Limb (tissue), 2 donors: ENCODE results near the gene BBS4.
"Not testable (repeated sequence)": the region's sequence is repeated elsewhere in the genome, so short reads cannot be mapped to it uniquely, and the experiment has no call there.

Experiments
- DNase-seq, 2 donors: peaks; one replicate each; pipeline ENCODE4 v3.0.0-alpha.2; 2016; ENCODE audit errors: extremely low spot score in 2 of 2

Gene BBS4

DNA sequence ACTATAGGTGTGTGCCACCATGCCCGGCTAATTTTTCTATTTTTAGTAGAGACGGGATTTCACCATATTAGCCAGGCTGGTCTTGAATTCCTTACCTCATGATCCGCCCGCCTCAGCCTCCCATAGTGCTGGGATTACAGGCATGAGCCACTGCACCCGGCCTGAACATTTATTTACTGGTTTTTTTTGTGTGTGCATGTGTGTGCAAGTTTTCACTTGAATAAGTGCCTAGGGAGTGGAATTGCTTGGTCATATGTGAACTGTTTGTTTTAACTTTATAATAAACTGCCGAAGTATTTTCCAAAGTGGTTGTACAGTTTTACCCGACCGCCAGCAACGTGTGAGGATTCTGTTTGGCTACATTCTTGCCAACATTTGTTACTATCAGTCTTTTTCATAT is 14.1 kb downstream of the BBS4 start:
- DNase-seq = no peak

DNA sequence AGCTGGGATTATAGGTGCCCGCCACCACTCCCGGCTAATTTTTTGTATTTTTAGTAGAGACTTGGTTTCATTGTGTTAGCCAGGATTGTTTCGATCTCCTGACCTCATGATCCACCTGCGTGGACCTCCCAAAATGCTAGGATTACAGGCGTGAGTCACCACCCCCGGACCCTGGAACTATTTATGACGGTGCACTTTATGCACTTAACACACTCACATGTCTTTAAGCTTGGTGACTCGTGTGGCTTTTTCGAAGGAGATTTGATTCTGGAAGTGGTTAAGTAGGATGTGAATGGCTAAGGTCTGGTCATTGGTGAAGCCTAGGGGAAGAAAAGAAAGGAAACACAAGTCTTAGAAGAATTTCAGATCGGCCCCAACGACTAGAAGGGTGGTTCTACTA is 20.3 kb downstream of the BBS4 start:
- no peak for DNase-seq

DNA sequence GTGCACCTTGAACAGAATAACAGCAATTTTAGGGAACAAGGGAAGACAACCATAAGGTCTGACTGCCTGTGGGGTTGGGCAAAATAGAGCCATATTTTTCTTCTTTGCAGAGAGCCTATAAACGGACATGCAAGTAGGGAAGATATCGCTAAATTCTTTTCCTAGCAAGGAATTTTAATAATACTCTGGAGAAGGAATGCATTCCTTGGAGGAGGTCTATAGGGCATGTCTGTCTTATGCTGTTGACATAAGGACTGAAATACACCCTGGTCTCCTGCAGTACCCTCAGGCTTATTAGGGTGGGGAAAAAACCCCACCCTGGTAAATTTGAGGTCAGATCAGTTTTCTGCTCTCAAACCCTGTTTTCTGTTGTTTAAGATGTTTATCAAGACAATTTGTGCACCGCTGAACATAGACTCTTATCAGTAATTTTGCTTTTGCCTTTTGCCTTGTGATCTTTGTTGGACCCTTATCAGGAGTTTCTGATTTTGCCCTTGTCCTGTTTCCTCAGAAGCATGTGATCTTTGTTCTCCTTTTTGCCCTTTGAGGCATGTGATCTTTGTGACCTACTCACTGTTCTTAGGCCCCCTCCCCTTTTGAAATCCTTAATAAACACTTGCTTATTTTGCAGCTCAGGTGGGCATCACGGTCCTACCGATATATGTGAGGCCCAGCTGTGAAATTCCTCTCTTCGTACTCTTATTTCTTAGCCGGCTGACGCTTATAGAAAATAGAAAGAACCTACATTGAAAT is 22.7 kb downstream of the BBS4 start:
- not testable (repeated sequence) for DNase-seq

DNA sequence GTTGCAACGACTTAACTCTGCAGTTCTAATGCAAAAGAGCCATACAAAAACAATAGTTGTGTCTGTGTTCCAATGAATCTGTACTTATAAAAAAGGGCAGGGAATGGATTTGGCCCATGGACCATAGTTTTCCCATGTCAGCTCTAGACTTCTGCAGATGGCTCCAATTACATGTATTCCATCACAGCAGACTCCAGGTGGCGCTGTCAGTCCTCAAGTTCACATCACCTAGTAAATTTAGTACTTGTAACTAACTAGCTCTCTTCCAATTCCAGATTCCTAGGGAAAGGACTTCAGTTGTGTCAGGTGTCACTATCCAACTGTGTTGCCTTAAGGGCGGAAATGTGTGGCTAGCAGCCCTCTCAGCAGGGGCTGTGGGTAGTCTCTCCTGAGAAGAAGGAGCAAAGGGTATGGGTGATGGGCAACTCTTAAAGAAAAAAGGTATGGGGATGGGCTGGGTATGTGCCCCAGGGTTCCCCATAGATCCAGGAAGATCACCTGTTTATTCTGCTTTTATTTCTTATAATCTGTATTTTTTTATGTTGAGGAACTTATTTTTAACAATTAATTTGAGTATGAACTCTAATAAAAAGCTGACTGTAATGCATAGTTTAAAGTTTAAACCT is 36.2 kb downstream of the BBS4 start:
- DNase-seq = peak; percentile 63 to 67

DNA sequence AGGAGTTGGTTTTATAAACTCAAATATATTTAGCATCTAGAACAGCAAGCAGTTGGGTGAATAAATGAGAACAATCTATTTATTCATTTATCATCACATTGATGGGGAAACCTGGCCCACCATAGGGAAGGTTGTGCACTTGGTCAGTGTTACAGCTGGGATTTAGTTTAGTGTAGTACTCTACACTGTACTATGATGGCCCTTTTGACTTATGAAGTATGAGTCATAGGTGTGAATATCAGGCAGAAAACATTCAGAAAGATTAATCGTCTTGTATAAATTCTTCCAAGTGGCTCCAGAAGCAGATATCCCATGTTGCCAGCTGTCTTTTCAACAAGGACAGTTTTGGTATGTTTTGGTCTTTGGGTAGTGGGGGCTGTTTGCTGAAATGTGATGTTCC is 38.0 kb downstream of the BBS4 start:
- DNase-seq = no peak

DNA sequence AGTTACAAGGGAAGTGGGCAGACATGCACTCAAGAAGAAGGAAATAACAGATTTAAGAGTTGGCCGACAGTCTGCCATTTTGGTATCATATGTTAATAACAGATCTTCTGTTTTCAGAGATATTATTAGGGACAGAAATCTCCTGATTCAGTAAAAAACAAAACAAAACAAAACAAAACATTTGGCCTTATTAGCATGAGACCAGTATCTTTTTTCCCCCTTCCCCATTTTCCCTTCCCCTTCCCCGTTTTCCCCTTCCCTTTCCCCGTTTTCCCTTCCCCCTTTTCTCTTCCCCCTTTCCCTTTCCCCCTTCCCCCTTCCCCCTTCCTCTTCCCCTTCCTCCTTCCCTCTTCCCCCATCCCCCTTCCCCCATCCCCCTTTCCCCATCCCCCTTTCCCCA is 39.4 kb downstream of the BBS4 start:
- no peak for DNase-seq

DNA sequence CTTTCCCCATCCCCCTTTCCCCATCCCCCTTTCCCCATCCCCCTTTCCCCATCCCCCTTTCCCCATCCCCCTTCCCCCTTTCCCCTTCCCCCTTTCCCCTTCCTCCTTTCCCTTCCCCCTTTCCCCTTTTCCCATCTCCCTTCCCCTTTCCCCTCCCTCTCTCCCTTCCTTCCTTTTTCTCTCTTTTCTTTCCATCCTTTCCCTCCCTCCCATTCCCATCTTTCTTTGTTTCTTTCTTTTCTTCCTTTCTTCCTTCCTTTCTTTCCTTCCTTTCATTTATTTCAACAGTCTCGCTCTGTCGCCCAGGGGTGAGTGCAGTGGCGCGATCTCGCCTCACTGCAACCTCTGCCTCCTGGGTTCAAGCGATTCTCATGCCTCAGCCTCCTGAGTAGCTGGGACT is 39.8 kb downstream of the BBS4 start:
- DNase-seq = not testable (repeated sequence)

DNA sequence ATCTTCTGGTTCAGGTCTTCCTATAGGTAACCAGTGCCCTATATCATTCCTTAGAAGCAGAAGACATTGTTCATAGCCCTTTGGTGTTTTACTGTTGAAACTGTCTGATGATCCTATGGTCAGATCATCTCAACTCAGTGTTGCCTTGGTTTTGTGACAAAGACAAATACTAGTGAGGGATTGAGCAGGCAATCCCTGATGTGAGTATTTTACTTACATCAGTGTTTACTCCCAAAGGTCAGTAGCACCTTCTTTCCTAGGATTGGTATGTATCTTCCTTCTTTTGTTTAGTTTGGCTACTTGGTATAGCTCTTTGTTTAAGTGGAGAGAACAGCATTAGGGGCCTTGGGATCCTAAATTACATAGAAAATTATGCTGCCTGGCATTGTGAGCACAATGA is 41.1 kb downstream of the BBS4 start:
- DNase-seq = no peak

DNA sequence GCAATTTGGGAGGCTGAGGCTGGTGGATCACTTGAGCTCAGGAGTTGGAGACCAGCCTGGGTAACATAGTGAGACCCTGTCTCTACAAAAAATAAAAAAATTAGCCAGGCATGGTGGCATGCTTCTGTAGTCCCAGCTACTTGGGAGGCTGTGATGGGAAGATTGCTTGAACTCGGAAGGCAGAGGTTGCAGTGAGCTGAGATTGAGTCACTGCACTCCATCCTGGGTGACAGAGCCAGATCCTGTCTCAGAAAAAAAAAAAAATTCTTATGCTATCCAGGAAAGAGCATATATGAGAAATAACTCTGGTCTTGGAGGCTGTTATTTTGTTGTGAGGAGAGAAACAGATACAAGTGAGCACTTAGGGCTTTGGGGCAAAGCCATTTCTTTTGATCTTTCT is 42.2 kb downstream of the BBS4 start:
- not testable (repeated sequence) for DNase-seq

DNA sequence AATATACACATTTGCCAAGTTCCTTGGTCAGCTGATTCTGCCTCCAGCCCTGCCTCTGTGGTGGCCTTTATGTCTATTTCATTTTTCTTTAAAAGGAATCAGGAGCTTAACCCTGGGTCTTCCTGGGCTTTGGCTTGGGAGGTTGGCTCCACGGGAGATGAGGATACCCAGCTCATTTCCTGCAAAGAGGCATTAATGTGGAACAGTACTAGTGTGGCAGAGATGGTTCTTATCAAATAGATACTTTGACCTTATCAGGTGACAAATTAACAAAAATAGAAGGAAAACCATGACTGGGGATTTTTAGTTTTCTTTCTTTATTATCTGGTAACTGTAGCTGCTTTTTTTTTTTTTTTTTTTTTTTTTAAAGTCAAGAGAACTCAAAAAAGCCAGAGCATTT is 42.8 kb downstream of the BBS4 start:
- DNase-seq = no peak

DNA sequence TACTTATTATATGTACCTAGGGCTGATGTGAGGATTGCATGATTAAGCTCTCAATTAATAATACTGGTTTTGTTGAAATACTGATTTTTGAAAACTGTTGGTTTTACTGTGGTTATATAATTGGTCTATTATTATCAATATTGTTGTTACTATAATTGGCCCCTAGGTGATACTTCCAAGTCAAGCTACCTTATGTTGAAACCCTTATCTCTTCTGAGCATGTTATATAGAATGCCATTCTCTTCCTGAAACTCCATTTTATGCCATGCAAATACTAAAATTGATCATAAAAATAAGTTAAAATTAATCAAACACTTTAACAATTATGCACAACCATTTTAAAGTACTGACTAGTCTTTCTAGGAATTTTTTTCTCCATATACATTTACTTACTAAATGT is 46.1 kb downstream of the BBS4 start:
- DNase-seq = no peak

DNA sequence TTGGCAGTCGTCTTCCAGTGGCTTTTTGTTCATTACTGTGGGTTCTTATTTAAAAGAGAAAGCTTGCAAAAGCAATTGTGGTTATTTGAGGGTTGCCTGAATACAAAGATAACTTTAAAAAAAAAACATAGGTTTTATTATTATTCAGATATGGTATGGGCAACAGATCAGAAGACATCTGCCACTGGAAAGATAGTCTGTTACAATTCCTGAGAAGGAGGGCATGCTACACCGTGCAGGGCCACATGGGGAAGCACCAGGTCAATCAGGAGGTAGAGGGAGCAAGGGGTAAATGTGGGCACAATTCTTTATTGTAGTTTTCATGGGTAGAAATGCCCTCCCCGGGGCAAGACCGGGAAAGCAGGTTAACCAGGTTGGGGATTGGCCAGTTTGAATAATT is 46.5 kb downstream of the BBS4 start:
- no peak for DNase-seq

DNA sequence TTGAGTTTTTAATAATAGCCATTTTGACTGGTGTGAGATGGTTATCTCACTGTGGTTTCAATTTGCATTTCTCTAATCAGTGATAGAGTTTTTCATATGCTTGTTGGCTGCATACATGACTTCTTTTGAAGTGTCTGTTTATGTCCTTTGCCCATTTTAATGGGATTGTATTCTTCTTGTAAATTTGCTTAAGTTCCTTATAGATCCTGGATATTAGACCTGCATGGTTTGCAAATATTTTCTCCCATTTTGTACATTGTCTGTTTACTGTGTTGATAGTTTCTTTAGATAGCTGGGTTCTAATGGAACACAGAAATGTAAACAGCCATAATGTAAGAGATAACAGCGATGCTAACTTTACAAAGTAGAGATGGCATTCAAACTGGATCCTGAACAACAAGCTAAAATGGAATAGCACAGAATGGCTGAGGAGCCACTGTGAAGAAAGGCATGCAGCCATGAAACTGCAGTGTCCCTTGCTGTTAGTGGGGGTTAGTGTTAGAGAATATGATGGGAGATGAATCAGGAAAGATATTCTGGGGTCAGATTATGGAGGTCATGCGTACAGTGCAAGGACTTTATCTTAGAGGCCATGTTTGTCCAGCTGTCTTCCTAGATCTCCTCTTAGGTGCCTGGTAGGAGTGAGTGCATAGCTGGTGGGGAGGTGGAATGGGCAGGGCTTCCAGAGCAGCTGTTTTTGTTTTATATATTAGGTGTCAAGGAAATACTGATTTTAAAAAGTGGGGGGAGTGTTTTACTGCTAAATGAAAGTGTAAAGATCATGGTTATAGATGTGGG is 48.1 kb downstream of the BBS4 start:
- DNase-seq = no peak

DNA sequence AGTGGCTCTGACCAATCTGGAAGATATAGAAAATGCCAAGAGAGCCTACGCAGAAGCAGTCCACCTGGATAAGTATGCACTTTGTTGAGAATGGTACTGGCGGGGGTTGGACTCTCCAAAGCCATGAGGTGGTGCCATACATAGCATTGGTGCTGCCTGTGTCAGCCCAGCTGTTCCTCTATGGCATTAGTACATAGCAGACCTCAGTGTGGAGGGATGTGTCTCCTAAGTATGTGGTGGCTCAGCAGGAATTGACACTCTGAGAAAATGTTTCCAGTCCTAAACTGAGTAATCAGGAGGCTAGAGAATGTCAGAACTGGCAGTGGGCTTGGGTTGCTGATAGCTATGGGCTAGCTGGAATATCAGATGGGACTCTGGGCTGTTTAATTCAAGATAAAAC is 49.1 kb downstream of the BBS4 start:
- DNase-seq = no peak

DNA sequence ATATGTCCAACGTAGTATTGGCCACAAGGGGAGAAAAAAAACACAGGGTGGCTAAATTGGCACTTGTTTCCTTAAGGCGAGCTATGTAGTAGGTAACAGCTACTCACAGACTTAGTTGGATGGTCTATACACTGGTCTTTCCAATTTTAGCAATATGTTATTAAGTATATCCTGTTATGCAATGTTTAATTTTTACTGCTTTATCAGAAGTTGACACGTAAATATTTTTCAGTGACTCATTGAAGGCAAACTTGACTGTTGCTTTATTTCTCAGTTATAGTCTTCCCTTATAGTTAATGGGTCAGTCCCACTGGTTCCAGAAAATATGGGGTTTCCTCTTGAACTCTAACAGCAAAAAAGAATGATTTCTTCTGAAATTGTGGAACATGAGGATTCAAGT is 51.1 kb downstream of the BBS4 start:
- DNase-seq = no peak

DNA sequence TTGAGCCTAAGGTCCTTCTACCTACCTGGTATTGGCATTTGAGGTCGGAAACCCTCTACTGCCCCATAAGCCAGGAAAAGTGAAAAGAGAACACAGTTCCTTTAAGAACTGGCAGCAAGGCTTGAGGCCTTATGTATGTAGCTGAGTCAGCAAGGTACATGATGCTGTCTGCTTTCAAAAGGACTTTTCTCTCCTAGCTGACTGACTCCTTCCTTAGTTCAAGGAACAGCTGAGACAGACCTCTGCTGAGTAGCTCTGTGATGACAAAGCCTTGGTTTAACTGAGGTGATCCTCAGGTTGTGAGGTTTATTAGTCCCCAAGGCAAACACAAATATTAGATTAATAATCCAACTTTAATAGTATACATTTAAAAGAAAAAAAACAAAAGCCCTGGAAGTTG is 51.7 kb downstream of the BBS4 start:
- no peak for DNase-seq

DNA sequence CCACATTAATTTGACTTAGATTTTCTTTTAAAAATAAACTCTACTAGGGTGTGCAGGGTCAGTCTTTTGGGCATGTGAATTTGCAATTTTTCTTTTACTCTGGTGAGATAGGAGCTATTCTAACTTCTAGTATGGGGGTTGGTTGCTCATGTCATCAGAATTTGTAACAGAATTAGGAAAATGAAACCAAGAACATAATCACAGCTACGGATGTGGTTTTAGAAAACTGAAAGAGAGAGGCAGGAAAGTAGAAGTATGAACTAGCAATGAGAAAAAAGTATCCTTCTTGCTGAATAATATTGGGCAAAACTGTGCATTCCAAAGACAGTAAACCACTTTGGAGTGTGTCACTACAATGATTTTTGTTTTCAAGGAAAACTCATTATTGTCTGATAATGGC is 54.2 kb downstream of the BBS4 start:
- no peak for DNase-seq

DNA sequence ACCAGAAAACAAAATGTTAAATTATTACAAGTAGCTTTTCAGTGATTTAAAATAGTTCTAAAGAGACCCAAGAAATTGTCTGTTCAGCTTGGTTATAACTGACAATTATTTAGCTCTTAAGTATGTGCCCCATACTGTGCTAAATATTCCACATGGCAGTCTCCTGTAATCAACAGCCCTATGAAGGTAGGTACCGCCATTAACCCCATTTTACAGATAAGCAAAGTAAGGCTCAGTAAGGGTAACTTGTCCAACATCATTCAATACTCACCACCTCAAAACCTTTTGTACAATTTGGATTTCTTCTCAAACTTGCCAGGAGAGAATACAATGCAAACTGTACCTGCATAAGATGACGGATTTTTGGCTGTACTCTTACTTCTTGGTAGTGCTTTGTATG is 63.7 kb downstream of the BBS4 start:
- DNase-seq = no peak

DNA sequence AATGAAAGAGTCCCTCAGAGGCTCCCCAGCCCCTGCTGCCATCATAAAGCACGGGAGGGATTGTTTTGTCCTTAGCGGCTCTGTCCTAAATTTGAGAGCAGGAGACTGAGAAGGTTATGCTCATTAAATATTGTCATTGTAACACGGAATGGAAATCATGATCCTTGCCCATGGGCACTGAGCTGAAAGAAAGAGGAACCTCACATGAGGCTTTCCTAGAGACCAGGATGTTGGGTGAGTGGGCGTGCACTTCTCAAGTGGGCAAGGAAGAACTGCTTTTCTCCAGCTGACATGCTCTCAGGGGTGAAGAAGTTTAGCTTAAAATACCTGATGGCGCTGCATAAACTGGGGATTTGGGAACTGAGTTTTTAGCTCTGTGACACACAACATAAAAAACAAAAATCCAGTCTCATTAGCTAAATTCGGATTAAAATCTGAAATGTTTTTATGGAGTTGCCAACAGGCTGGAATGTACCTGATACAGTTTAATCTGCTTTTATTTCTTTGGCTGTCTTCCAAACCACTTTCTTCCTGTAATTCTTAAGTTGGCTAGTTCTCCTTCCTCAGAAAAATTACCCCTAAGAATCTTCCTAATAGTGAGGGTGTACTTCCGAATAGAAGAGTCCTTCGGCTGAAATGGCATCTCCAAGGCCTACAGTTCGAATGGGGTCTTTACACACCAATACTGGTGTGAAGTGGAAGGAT is 65.9 kb downstream of the BBS4 start:
- no peak for DNase-seq

DNA sequence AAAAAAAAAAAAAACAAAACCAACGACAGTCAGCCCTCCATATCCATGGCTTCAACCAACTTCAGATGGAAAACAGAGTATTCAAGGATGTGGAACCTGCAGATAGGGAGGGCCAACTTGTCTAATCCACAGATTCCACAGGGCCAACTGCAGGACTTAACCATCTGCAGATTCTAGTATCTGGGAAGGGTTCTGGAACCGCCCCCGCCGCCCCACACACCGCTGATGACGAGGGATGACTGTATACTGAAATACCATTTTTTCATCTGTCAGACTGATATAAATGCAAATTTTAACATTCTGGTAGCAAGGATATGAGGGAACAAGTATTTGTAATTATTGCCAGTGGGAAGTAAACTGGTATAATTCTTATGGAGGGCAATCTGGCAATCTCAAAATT is 68.1 kb downstream of the BBS4 start:
- no peak for DNase-seq

DNA sequence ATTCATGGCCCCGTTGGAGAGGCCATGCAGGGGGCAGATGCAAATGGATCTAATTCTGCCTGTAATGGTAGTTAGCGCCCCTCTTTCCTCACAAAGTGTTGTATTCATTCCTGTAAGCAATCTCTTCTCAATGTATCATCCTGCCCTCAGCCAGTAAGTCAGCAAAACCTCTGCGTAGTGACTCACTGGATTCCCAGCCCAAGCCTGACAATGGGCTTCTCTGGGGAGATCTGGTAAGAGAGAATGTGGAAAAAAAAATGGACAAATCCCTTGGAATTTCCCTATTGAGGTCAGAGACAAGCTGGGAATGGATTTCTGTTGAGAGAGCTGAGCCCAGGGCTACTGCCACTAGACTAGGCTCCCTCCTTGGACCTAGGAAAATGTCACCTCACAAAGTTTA is 72.2 kb downstream of the BBS4 start:
- no peak for DNase-seq
